ENCODE results near the gene MICU1.
"Not testable (repeated sequence)": the region's sequence is repeated elsewhere in the genome, so short reads cannot be mapped to it uniquely, and the experiment has no call there.

Gene MICU1

GRCh38 chr10:72429931-72430330, 195.9 kb downstream of the MICU1 start:
- no peak for DNase-seq

GRCh38 chr10:72426986-72427385, 198.9 kb downstream of the MICU1 start:
- DNase-seq: no peak

GRCh38 chr10:72425133-72425532, 200.7 kb downstream of the MICU1 start:
- DNase-seq: no peak

DNA sequence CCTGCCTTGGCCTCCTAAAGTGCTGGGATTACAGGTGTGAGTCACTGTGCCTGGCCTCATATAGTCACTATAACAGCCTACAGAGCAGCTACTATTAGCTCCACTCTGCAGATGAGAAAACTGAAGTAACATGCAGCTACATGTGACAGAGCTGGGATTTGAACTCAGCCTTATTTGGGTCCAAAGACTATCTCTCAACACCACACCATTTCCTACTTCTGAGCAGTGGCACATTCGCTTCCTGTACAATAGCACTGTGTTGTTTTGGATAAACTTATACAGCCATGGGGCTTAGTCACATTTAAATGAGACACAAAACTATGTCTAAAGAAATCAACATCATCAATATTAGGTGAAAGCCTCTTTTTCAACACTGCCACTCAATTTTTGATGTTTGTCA, 201.3 kb downstream of the MICU1 start:
- no peak for DNase-seq

DNA sequence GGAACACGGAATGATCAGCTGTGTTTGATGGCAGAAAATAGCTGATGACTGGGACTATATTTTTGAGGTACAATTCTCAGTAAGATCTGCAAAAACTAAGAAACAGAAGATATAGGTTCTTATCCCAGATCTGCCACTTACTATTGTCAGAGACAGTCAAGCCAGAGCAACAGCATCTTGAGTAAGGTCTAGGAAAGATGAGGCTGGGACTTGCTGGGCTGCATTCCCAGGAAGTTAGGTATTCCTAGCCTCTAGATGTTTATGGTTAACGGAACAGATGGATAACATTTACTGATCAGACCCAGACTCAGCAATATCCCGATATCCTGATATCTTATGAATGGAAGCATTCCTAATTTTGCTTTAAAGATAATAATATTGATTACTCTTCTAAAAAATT, 202.5 kb downstream of the MICU1 start:
- DNase-seq: no peak

GRCh38 chr10:72421885-72422540, 203.9 kb downstream of the MICU1 start:
- DNase-seq: no peak

DNA sequence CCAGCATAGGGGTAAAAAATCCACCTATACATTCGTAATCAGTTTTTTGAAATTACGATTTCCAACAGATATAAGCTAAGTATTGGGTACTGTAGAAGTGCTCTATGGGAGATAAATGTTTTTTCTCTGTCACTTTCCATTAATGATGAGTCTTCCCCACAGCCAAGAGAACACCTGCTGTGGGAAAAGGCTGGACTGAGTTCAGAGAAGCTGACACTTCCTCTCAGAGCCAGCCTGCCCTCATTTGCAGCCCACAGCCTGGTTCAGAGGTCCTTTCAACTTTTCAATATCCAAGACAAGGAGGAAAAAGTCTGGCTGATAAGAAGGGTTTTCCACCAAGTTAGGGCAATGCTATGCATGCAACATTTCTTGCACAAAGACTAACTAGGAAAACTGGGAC, 206.6 kb downstream of the MICU1 start:
- no peak for DNase-seq

DNA sequence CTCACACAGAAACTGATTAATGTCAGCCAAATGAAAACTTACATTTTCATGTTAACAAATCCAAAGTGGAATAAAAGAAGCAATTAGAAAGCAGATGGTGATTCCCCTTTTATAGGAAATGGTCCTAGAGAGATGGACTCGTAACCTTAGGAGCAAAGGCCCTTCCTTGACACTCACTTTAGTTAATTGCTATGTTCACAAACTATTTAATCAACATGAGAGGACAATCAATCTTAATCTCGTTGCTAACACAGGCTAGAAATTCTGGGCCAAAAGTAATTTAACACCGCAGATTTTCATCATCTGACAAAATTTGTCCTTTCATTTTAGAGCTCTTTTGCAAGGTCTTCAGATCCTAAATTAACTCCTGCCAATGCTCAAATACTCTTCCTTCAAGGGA, 207.2 kb downstream of the MICU1 start:
- DNase-seq: no peak

DNA sequence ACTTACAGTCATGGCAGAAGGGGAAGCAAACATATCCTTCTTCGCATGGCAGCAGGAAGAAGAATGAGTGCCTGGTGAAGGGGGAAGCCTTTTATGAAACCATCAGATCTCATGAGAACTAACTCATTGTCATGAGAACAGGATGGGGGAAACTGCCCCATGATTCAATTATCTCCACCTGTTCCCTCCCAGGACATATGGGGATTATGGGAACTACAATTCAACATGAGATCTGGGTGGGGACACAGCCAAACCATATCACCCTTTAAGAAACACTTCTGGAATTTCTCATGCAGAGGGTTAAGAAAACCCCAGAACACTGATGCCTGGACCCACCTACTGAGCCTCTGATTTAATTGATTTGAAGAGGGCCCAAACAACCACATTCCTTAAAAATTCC, 207.9 kb downstream of the MICU1 start:
- DNase-seq: no peak

DNA sequence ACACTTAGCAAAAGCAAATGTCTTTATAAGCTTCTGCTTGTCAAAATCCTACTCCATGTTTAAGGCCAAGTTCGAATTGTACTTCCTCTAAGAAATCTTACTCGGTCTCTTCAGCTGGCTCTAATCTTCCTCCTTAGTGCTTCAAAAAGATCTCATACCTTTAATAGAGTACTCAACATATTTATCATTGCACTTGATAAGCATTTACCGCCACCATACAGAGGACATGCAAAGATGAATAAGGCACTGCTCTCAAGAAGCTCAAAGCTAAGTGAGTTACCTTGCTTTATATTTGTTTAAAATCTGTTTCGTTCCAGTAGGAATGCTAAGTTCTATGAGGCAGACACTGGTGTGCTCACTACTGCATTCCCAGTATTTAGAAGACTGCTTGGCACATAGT, 209.2 kb downstream of the MICU1 start:
- DNase-seq: no peak

GRCh38 chr10:72414642-72415041, 211.2 kb downstream of the MICU1 start:
- DNase-seq: no peak

GRCh38 chr10:72409167-72409566, 216.7 kb downstream of the MICU1 start:
- no peak for DNase-seq

- no peak for DNase-seq
Observed at GRCh38 chr10:72407927-72408600, 217.8 kb downstream of the MICU1 start.

DNA sequence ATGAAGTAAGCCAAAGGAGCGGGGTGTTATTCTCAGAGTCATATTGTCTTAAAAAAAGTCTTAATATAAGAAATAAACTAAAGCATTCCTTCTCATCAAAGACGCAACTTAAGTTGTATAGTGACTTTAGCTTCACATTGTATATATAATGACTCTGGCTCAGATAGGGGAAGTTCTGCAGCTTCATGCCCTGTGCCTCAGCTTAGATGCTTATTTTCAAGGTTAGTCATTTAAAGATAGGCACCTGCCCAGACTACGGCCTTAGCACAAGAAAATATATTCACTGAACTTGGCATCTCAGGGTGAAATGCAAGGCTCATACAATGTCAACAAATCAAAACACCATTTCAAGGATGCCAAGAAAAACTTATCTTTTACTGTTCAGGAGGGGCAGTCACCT, 218.4 kb downstream of the MICU1 start:
- no peak for DNase-seq

DNA sequence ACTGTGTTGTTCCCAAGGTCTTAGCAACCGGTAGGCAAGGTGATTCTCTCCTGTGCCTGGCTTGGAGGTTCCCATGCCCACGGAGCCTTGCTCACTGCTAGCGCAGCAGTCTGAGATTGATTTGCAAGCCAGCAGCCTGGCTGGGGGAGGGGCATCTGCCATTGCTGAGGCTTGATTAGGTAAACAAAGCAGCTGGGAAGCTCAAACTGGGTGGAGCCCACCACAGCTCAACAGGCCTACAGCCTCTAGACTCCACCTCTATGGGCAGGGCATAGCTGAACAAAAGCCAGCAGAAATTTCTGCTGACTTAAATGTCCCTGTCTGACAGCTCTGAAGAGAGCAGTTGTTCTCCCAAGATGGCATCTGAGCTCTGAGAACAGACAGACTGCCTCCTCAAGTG, 230.3 kb downstream of the MICU1 start:
- DNase-seq: not testable (repeated sequence)

GRCh38 chr10:72392571-72392970, 233.3 kb downstream of the MICU1 start:
- DNase-seq: no peak

- no peak for DNase-seq
Observed at GRCh38 chr10:72390764-72391163, 235.1 kb downstream of the MICU1 start.

- no peak for DNase-seq
Observed at GRCh38 chr10:72389716-72390115, 236.2 kb downstream of the MICU1 start.

DNA sequence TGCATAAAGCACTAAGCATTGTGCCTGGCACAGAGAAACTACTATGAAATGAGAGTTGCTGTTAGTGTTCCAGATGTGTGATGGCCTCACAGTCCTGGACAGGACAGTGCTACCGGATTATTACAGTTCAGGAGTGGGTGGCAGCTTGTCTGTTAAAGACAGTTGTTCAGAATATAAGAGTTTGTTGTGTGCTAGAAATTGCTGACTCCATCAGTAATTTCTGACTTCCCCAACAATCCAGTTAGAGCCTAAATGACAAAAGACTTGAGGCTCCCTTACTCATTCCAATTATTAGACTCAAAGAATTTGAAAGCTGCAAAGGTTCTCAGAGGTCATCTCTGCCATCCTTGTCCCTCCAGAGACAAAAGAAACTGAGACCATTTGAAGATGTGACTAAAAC, 236.9 kb downstream of the MICU1 start:
- no peak for DNase-seq

GRCh38 chr10:72388062-72388461, 237.8 kb downstream of the MICU1 start:
- DNase-seq: no peak

DNA sequence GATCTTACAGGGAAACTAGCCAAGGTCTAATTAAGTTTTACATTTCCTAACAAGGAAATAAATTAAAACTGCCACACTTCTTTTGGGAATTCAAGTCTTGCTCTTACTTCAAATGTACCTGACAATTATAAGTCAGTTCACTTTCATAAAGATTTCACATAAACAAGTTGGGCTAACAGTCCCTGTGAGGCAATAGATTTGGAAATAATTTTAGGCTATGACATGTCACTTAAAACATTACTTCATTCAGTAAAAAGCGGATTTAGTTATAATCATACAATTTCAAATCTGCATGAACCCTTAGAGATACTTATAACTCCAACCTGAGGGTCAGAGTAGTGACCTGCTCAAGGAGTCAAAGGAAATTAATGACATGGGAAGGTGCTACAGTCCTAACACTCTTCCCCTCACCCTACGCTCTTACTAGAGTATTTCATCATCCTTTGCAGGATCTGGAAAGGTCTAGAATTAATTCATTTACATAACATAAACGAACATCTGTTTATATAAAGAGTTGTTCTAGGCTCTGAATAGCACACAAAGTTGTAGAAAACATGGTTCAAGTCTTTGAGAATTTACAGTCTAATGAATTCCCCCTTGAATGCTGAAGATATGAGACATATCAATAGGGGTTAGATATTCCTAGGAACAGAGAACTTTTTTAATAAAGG, 238.8 kb downstream of the MICU1 start:
- DNase-seq: no peak

DNA sequence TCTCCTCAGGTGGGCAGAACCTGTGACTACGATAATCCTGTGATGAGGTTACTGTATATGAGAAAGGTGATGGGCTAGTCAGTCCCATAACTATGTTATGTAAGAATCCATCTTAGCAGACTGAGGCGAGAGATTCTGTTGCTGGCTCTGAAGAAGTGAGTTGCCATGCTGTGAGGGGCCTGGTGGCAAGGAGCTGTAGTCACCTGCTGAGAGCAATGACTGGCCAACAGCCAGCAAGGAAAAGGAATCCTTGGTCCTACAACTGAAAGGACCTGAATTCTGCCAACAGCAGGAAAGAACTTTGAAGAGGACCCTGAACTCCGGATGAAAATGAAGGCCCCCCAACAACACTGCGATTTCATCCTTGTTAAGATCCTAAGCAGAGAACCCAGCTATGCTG, 240.2 kb downstream of the MICU1 start:
- DNase-seq: no peak

- DNase-seq: not testable (repeated sequence)
Observed at GRCh38 chr10:72384982-72385381, 240.9 kb downstream of the MICU1 start.

GRCh38 chr10:72379776-72380175, 246.1 kb downstream of the MICU1 start:
- DNase-seq: no peak
